Middle frontal gyrus (tissue), 1 donor: ENCODE data around the gene LST1.
"Not testable (repeated sequence)": the region's sequence is repeated elsewhere in the genome, so short reads cannot be mapped to it uniquely, and the experiment has no call there.

ENCODE experiments used
- DNase-seq: peaks from one replicate; pipeline ENCODE4 v3.0.0-alpha.2; 2015; ENCODE audit warnings: low spot score; ENCODE audit errors: extremely low spot score

The LST1 gene

DNA sequence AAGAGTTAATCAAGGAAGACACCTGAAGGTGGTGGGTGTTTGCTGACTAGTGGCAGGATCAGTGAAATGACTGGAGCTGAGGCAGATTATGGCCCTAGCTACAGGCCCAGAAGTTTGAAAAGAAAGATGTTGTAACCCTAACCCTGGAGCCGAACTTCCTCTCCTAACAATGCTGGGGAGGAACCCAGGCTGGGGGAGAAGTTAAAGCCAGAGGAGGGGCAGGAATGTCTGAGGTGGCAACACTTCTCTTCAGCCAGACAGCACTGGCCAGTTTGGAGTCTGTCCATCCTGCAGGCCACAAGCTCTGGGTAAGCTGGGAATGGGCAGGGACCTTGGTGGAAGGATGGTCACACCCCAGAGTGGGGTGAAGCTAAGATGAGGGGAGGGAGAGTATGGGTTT lies at the start of gene LST1:
LST1 (plus strand) TSS at position 270 of the 400 bp plus-strand sequence. CDS start 1,023 bp downstream, outside the sequence.
- no peak for DNase-seq

- no peak for DNase-seq
These were observed 47.2 kb upstream of the LST1 start for GRCh38 chr6:31538805-31539400.

GRCh38 chr6:31540640-31541039 lies 45.4 kb upstream of the LST1 start:
- DNase-seq, result no peak

GRCh38 chr6:31541059-31541657 lies 44.9 kb upstream of the LST1 start:
- no peak for DNase-seq

- peak; percentile 98 for DNase-seq
These were observed 44.2 kb upstream of the LST1 start, which contains the start of gene DDX39B for GRCh38 chr6:31541658-31542521. Gene DDX39B (minus strand): TSS chr6:31542003. CDS start chr6:31540532, 1,471 bp downstream.

DNA sequence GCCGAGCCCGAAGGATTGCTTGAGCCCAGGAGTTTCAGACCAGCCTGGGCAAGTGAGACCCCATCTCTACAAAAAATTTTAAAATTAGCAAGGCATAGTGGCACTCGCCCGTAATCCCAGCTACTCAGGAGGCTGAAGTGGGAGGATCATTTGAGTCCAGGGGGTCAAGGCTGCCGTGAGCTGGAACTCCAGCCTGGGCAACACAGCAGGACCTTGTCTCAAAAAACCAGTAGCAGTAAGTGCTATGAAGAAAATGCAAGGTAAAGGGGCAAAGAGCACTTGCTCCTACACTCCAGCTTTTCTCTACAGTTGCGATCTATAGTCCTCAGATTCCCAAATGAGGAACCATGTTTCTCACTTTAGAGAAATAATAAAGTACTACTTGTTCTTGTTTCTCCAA lies 42.4 kb upstream of the LST1 start:
- no peak for DNase-seq

GRCh38 chr6:31544676-31545075 lies 41.4 kb upstream of the LST1 start:
- DNase-seq, result no peak

GRCh38 chr6:31545291-31545690 lies 40.8 kb upstream of the LST1 start:
- DNase-seq, result no peak

GRCh38 chr6:31546339-31546957 lies 39.6 kb upstream of the LST1 start, which contains the start of gene ATP6V1G2:
Gene ATP6V1G2 (minus strand): TSS chr6:31546608. CDS start chr6:31546559, 49 bp downstream.
- DNase-seq, result peak; percentile 83

GRCh38 chr6:31546958-31547726 lies 38.9 kb upstream of the LST1 start, which contains the start of gene NFKBIL1:
Gene NFKBIL1 (plus strand): TSS chr6:31547608. CDS start chr6:31547695, 87 bp downstream.
- peak; percentile 96 for DNase-seq

DNA sequence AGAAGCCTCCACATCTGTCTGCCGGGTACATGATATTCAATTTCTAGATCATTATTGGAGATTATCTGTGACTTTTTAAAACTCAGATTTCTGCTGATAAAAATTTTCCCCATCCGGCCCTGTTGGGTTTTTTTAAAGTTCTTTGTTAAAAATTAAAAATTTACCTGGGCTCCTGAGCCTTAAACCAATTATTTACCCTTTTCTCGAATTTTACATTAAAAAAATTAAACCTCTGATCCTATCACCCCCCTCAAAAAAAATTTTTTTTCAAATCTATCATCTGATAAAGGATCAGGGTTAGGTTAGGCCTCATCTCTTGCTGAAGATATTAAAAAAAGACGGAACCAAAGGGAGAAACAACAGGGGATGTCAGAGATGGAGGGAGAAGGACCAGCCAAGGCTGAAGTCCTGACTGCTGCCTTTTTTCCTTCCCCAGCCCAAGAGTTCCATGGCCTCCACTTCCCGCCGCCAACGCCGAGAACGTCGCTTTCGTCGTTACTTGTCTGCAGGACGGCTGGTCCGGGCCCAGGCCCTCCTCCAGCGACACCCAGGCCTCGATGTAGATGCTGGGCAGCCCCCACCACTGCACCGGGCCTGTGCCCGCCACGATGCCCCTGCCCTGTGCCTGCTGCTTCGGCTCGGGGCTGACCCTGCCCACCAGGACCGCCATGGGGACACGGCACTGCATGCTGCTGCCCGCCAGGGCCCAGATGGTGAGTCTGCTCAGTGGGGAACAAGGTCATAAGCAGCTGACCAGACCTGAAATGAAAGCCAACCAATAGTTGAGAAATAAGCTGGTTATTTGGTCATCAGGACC lies 38.1 kb upstream of the LST1 start:
- DNase-seq, result no peak

DNA sequence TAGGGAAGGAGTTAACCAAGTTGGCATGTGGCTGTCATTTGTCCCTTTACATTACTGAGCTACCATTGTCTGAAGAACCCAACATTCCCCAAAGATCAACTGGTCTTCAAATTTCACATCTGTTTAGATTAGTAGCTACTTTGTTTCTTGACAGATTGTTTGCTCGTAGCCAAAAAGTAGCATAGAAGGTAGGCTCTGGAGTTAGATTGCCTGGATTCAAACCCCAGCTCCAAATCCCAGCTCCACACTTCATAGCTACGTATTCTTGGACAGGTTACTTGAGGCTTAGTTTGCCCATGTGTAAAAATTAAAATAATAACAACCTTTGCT lies 37.6 kb upstream of the LST1 start:
- no peak for DNase-seq

DNA sequence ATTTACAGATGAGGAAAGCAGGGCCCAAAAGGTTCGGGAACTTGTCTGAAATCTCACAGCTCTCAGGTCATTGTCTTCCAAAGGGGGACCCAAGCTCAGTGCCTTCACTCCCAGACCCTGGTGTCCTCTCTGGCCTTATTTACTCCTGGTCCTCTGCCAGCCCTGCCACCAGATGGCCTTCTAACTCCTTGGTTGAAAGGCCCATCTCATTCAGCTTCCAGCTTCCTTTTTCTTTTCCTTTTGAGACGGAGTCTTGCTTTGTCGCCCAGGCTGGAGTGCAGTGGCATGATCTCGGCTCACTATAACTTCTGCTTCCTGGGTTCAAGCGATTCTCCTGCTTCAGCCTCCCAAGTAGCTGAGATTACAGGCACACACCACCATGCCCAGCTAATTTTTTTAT lies 34.7 kb upstream of the LST1 start:
- DNase-seq, result not testable (repeated sequence)

DNA sequence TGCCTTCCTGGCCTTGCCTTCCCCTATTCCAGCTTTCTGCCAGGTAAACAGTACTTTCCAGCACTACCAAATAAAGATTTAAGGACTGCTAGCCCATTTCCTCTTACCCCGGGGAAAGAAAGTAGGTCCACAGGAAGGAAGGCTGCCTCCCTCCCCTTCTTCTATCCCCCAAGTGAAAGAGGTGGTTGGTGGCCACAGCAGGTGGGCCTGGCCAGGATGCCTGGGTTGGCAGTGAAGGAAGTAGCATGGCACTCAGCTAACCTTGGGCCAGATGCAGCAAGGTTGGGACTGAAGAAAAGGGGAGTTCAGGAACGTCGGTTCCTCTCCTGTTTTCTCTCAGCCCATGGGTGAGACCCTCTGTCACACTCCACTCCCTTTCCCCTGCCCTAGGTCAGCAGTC lies 29.8 kb upstream of the LST1 start:
- no peak for DNase-seq

DNA sequence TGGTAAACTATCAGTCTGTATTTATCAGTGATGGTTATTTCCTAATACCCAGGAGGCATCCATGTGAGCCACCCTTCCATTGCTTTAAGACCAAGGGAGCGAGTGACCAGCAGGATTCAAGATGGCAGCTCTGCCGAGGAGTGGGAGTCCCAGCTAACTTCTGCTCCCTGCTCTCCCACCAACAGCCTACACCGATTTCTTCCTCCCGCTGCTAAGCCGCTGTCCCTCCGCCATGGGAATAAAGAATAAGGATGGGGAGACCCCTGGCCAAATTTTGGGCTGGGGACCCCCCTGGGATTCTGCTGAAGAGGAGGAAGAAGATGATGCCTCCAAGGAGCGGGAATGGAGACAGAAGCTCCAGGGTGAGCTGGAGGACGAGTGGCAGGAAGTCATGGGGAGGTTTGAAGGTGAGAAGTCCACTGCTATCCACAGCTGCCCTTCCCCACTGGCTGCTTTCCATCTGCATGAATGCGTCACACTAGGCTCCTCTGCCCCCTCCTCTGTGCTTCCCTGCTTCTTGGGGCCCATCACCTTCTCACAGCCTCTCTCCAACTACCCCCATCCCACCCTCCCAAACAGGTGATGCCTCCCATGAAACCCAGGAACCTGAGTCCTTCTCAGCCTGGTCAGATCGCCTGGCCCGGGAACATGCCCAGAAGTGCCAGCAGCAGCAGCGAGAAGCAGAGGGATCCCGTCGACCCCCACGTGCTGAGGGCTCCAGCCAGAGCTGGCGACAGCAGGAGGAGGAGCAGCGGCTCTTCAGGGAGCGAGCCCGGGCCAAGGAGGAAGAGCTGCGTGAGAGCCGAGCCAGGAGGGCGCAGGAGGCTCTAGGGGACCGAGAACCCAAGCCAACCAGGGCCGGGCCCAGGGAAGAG lies 28.4 kb upstream of the LST1 start:
- no peak for DNase-seq

DNA sequence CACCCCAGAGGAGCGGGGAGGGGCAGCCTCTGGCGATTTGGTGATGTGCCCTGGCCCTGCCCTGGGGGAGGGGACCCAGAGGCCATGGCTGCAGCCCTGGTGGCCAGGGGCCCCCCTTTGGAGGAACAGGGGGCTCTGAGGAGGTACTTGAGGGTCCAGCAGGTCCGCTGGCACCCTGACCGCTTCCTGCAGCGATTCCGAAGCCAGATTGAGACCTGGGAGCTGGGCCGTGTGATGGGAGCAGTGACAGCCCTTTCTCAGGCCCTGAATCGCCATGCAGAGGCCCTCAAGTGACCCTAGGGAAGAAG lies 27.8 kb upstream of the LST1 start:
- no peak for DNase-seq

GRCh38 chr6:31558631-31559500 lies 27.2 kb upstream of the LST1 start:
- no peak for DNase-seq

GRCh38 chr6:31559606-31559957 lies 26.5 kb upstream of the LST1 start:
- DNase-seq, result no peak
